NCI-H460 (cell line): Measurements from ENCODE around the gene PLEKHM3. TPM values are rescaled to one million over a fixed set of nuclear protein-coding genes. Genes with fewer than 3 reads are reported as not detected.

Experiments
- DNase-seq: peaks from one replicate; pipeline ENCODE4 v3.0.0-alpha.2; 2016; ENCODE audit warnings: low read depth; ENCODE audit errors: extremely low read depth
- total RNA-seq: library from RNA; depleted of rRNA; stranded (reverse); fragments of >200 nt; shearing (Covaris generic); gene quantifications from 2 replicates; pipeline ENCODE4 v1.2.3, GENCODE V29; 2014

PLEKHM3 gene
- total RNA-seq, 1 experiment from 2014 or later, result 6.6 TPM

- no peak for DNase-seq
These were observed 28.5 kb downstream of the PLEKHM3 start for GRCh38 chr2:207996848-207997247.

- DNase-seq, result no peak
These were observed 29.4 kb downstream of the PLEKHM3 start for GRCh38 chr2:207995887-207996286.

- no peak for DNase-seq
These were observed 32.1 kb downstream of the PLEKHM3 start for GRCh38 chr2:207993151-207993763.

- no peak for DNase-seq
These were observed 33.4 kb downstream of the PLEKHM3 start for GRCh38 chr2:207991944-207992343.

- DNase-seq, result no peak
These were observed 34.5 kb downstream of the PLEKHM3 start for GRCh38 chr2:207990784-207991183.

GRCh38 chr2:207988975-207989374 is 36.4 kb downstream of the PLEKHM3 start:
- DNase-seq, result no peak

GRCh38 chr2:207987025-207987716 is 38.2 kb downstream of the PLEKHM3 start:
- DNase-seq, result no peak

- no peak for DNase-seq
These were observed 40.4 kb downstream of the PLEKHM3 start for GRCh38 chr2:207984765-207985480.

GRCh38 chr2:207983641-207984042 is 41.7 kb downstream of the PLEKHM3 start:
- no peak for DNase-seq

GRCh38 chr2:207978177-207978948 is 47.0 kb downstream of the PLEKHM3 start:
- DNase-seq, result no peak

GRCh38 chr2:207975921-207976320 is 49.4 kb downstream of the PLEKHM3 start:
- DNase-seq, result no peak

- DNase-seq, result no peak
These were observed 51.1 kb downstream of the PLEKHM3 start for GRCh38 chr2:207974216-207974605.

- DNase-seq, result no peak
These were observed 54.5 kb downstream of the PLEKHM3 start for GRCh38 chr2:207970826-207971180.

GRCh38 chr2:207970147-207970825 is 55.0 kb downstream of the PLEKHM3 start:
- no peak for DNase-seq

GRCh38 chr2:207969249-207969648 is 56.1 kb downstream of the PLEKHM3 start:
- no peak for DNase-seq

- DNase-seq, result no peak
These were observed 58.2 kb downstream of the PLEKHM3 start for GRCh38 chr2:207967121-207967520.

GRCh38 chr2:207960911-207961310 is 64.4 kb downstream of the PLEKHM3 start:
- DNase-seq, result no peak

- DNase-seq, result no peak
These were observed 65.2 kb downstream of the PLEKHM3 start for GRCh38 chr2:207960090-207960489.

- no peak for DNase-seq
These were observed 68.6 kb downstream of the PLEKHM3 start for GRCh38 chr2:207956771-207957170.

GRCh38 chr2:207955456-207955855 is 69.9 kb downstream of the PLEKHM3 start:
- no peak for DNase-seq

GRCh38 chr2:207953354-207953753 is 72.0 kb downstream of the PLEKHM3 start:
- DNase-seq, result no peak
